Muscle of leg (tissue), 11 donors: Measurements from ENCODE around the gene KCNK1. TPM values are rescaled to one million over a fixed set of nuclear protein-coding genes. Genes with fewer than 3 reads are reported as not detected.

Experiments
- DNase-seq: peaks from one replicate; pipeline ENCODE4 v3.0.0; 2013
- H3K27ac ChIP-seq: one replicate; pipeline ENCODE4 v1.5.1; 2013; ENCODE audit warnings: mild to moderate bottlenecking, low read length, control low read depth
- H3K27me3 ChIP-seq: one replicate; pipeline ENCODE4 v1.6.1; 2013; ENCODE audit warnings: low read length; ENCODE audit not compliant: control insufficient read depth, insufficient read depth
- H3K36me3 ChIP-seq: one replicate; pipeline ENCODE4 v1.6.1; 2013; ENCODE audit warnings: low read length; ENCODE audit not compliant: control insufficient read depth, insufficient read depth
- H3K4me1 ChIP-seq: one replicate; pipeline ENCODE4 v1.6.1; 2013; ENCODE audit warnings: low read length; ENCODE audit not compliant: control insufficient read depth, insufficient read depth
- H3K4me3 ChIP-seq: one replicate; pipeline ENCODE4 v1.5.1; 2013; ENCODE audit warnings: low read length, control low read depth
- H3K9me3 ChIP-seq: replicated peaks from 2 replicates; pipeline ENCODE4 v1.6.1; 2013; ENCODE audit warnings: low read depth, low read length; ENCODE audit not compliant: control insufficient read depth
- WGBS: methylation state at CpG from one replicate; pipeline ENCODE4 v1.1.5; 2013; ENCODE audit warnings: missing lambda C conversion rate; ENCODE audit not compliant: insufficient coverage; 5-methylcytosine and 5-hydroxymethylcytosine counted together
- polyA plus RNA-seq, 8 donors: library from polyadenylated mRNA; unstranded; fragments of 120-200 nt; gene quantifications; one replicate each; pipeline versions ENCODE4 v1.2.1 to v1.2.3, GENCODE V29; 2013; ENCODE audit warnings: inconsistent platforms in 1 of 8, low replicate concordance in 1 of 8; ENCODE audit not compliant: insufficient read length in 8 of 8, insufficient read depth in 1 of 8
- total RNA-seq: library from RNA; stranded (reverse); fragments of 120-200 nt; gene quantifications from one replicate; pipeline ENCODE4 v1.2.4, GENCODE V29; 2013

KCNK1 gene
- total and polyA plus RNA-seq, 9 donors: 0.97 to 4.2 (median 1.9) TPM

- no peak for DNase-seq
- WGBS: no CpG with 5 or more reads among the region's 3 CpGs
- H3K4me1 ChIP-seq: peaks cover 3% of the 10 kb centered on the region
- no peak overlapping the region for H3K27ac ChIP-seq
- no peaks in the 10 kb centered on the region for H3K36me3 ChIP-seq
- H3K4me3 ChIP-seq: no peak overlapping the region
- peaks cover 4% of the 10 kb centered on the region for H3K27me3 ChIP-seq
- no peaks in the 10 kb centered on the region for H3K9me3 ChIP-seq
These were observed 75.9 kb downstream of the KCNK1 start for GRCh38 chr1:233689748-233690254.

DNA sequence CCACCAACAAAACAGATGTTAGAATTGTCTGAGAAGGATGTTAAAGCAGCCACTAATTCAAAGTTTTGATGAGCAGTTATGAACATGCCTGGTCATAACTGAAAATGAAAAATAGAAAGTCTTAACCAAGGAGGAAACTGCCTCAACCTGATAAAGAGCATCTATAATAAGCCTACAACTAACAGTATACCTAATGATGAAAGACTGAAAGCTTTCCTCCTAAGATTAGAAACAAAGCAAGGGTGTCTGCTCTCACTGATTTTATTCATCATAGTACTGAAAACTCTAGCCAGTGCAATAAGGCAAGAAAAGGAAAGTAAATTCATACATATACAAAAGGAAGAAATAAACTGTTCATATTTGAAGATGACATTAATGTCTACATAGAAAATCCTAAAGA, 82.0 kb downstream of the KCNK1 start:
- H3K27ac ChIP-seq: no peak overlapping the region
- H3K9me3 ChIP-seq: no peaks in the 10 kb centered on the region
- H3K4me1 ChIP-seq: peaks cover 3% of the 10 kb centered on the region
- H3K4me3 ChIP-seq: no peak overlapping the region
- H3K36me3 ChIP-seq: no peaks in the 10 kb centered on the region
- H3K27me3 ChIP-seq: no peaks in the 10 kb centered on the region
- DNase-seq: no peak

DNA sequence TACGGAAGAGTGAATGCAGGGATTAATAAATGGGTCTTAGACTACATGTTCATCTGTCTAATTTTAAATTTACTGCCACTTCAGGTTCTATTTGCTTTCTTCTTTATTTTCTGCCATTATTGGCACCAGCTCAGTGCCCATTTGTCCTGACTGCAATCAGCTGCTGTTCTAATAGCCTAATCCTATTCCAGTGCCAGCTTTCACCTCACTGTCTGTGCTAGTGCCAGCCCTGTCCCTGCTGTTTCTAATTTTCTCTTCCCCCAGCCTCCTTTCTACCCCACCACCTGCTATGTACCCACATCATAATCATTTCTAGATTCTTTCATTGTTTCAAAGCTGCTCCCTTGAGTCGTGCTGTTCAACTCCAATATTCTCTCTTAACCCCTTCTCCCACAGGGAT, 86.4 kb downstream of the KCNK1 start:
- no peaks in the 10 kb centered on the region for H3K36me3 ChIP-seq
- H3K4me3 ChIP-seq: no peak overlapping the region
- no peak for DNase-seq
- no CpG with 5 or more reads among the region's 2 CpGs for WGBS
- no peak overlapping the region for H3K27ac ChIP-seq
- H3K27me3 ChIP-seq: no peaks in the 10 kb centered on the region
- no peaks in the 10 kb centered on the region for H3K9me3 ChIP-seq
- no peaks in the 10 kb centered on the region for H3K4me1 ChIP-seq

DNA sequence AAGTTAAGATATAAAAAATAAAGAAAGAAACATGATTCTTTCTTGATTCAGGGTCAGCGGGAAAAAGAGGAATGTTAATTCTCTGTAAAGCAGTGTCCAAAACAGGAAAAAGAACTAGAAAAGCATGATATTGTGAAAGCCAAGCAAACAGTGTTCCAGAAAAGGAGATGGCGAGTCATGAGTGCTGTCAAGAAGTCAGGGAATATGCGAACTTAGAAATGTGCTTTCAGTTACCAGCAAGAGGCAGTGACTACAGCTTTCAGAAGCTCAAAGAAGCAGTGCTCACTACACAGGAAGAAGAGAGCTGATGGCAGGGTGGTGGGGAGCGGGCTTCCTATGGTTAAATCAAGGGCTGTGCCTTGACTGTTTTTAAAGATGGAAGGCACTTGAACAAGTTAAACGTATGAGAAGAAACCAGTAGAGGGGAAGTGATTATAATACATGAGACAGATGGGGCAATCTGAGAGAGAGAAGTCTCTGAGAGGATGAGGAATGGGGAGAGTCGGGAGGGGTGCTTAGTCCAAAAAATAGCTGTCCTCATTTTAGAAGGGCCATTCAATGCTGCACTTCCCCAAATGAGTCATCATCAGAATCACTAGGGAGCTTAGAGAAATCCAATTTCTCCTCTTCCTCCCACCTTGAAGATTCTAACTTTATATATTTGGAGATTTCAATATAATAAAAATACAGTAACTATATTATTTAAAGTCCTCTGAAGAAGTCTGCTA, 90.4 kb downstream of the KCNK1 start:
- H3K36me3 ChIP-seq: no peaks in the 10 kb centered on the region
- H3K27ac ChIP-seq: no peak overlapping the region
- DNase-seq: peak; percentile 11
- no peaks in the 10 kb centered on the region for H3K9me3 ChIP-seq
- H3K4me1 ChIP-seq: peaks cover 11% of the 10 kb centered on the region
- WGBS: 41% methylated on average over 5 of the region's 6 CpGs
- H3K4me3 ChIP-seq: no peak overlapping the region
- H3K27me3 ChIP-seq: no peaks in the 10 kb centered on the region

GRCh38 chr1:233704898-233705723, 91.2 kb downstream of the KCNK1 start:
- H3K36me3 ChIP-seq: no peaks in the 10 kb centered on the region
- H3K4me1 ChIP-seq: peaks cover 11% of the 10 kb centered on the region
- no peaks in the 10 kb centered on the region for H3K27me3 ChIP-seq
- no peaks in the 10 kb centered on the region for H3K9me3 ChIP-seq
- H3K4me3 ChIP-seq: no peak overlapping the region
- H3K27ac ChIP-seq: no peak overlapping the region
- no peak for DNase-seq
- no CpG with 5 or more reads among the region's 3 CpGs for WGBS

DNA sequence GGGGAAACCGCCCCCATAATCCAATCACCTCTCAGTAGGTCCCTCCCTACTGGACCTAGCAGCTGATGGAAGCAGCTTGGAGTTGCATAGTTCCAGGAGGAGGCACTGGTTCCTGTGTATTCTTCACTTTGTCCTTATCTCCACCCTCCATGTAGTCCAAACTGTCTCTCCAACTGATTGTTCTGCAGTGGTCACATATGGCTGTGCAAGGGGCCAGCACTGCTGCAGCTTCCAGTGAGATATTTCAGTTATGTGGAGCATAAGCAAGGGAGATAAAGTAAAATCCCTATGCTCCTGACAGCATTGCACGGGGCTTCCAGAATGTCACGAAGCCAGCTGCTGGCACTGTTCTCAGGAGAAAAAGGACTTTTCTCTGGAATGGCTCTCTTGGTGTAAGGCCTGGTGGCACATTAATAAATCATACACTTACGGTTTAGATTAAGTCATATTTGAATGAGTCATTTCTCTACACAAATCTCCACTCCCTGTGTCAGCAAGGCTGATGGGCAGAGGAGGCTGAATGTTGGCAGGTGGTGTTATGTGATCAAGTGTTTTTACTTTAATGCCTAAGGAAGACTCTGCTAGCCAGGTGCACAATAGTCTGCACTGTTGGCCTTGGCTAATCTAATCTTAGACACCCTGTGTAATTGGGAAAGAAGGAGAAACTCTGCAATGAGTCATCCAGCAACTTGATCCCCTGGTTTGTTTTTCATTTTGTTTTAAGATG, 93.4 kb downstream of the KCNK1 start:
- no peak overlapping the region for H3K27ac ChIP-seq
- WGBS: 40% methylated on average over 2 of the region's 4 CpGs

GRCh38 chr1:233707880-233708815, 94.2 kb downstream of the KCNK1 start:
- peaks cover 11% of the 10 kb centered on the region for H3K4me1 ChIP-seq
- no peaks in the 10 kb centered on the region for H3K27me3 ChIP-seq
- WGBS: 8% methylated on average over 4 of the region's 6 CpGs
- no peak overlapping the region for H3K27ac ChIP-seq
- DNase-seq: peak; percentile 9
- H3K9me3 ChIP-seq: no peaks in the 10 kb centered on the region
- H3K4me3 ChIP-seq: no peak overlapping the region
- no peaks in the 10 kb centered on the region for H3K36me3 ChIP-seq

More for the DNA sequence above, 93.4 kb downstream of the KCNK1 start:
- DNase-seq: peak; percentile 9
- no peaks in the 10 kb centered on the region for H3K36me3 ChIP-seq
- peaks cover 11% of the 10 kb centered on the region for H3K4me1 ChIP-seq
- no peak overlapping the region for H3K4me3 ChIP-seq
- no peaks in the 10 kb centered on the region for H3K27me3 ChIP-seq
- H3K9me3 ChIP-seq: no peaks in the 10 kb centered on the region

DNA sequence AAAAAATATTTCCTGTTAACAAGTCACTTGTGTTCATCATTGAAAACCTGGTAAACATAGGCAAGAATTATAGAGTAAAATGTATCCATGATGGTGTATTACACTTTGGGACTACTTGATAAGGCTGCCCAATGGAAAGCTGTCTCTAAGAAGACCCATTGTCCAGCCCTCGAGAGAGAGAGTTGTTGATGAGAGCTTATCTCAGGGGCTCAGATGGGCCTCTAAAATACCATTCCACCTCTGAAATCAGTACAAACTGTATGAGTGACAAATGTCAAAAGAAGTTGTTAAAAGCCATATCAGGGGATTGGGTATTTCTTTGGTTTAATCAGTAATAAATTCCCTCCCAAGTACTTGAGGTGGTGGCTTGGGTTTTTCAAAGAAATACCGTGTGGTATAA, 96.1 kb downstream of the KCNK1 start:
- Histone ChIP-seq H3K9me3 (no peaks in the 10 kb centered on the region), H3K36me3 (no peaks in the 10 kb centered on the region), H3K27ac (no peak overlapping the region), H3K27me3 (no peaks in the 10 kb centered on the region), H3K4me3 (no peak overlapping the region), H3K4me1 (peaks cover 11% of the 10 kb centered on the region)
- DNase-seq: no peak
- 80% methylated on average over 1 of the region's 2 CpGs for WGBS

- no peaks in the 10 kb centered on the region for H3K36me3 ChIP-seq
- WGBS: no CpG with 5 or more reads among the region's 1 CpG
These were observed 96.6 kb downstream of the KCNK1 start for GRCh38 chr1:233710507-233710906.

More at GRCh38 chr1:233710507-233710906, 96.6 kb downstream of the KCNK1 start:
- Histone ChIP-seq H3K4me3 (no peak overlapping the region), H3K27ac (no peak overlapping the region), H3K27me3 (no peaks in the 10 kb centered on the region), H3K4me1 (peaks cover 11% of the 10 kb centered on the region), H3K9me3 (no peaks in the 10 kb centered on the region)
- DNase-seq: no peak
